T-cell (primary cell): ENCODE data around the gene SPRTN. TPM values are rescaled to one million over a fixed set of nuclear protein-coding genes. Genes with fewer than 3 reads are reported as not detected.

Experiments
- ATAC-seq, 4 experiments: fragments of 200-7000 bp in 3 of 4; fragments of 150-1000 bp in 1 of 4; cut with Tn5 transposase; replicated peaks in 1 of 4; 1 replicate in 3 of 4; 2 replicates in 1 of 4; pipeline ENCODE4 v1.10.0; 2021; ENCODE audit warnings: moderate library complexity in 3 of 4, mild to moderate bottlenecking in 2 of 4, moderate number of reproducible peaks in 1 of 4
- CTCF ChIA-PET, 2 donors: fragments of 300-600 bp; sonication (Branson Sonifier 250); formaldehyde crosslinking; loops; one replicate each; lab custom pipeline; 2022; ENCODE audit warnings: antibody characterized with exemption in 2 of 2; lab: Charles Lee
- POLR2A ChIA-PET, 2 donors: fragments of 300-600 bp; sonication (Branson Sonifier 250); formaldehyde crosslinking; loops; one replicate each; lab custom pipeline; 2022; ENCODE audit warnings: antibody characterized with exemption in 2 of 2; lab: Charles Lee
- DNase-seq, 35 experiments: peaks; one replicate each; pipeline versions ENCODE4 v3.0.0 to v3.0.0-alpha.2; 2013 to 2023
- H3K27ac ChIP-seq: one replicate; pipeline ENCODE4 v1.5.1; 2013; ENCODE audit warnings: low read length
- H3K27me3 ChIP-seq, 2 experiments: replicated peaks in 1 of 2; 1 replicate in 1 of 2; 2 replicates in 1 of 2; pipeline versions ENCODE4 v1.6.1 to v1.7.0; 2013; ENCODE audit warnings: low read length in 1 of 2, mixed read lengths in 1 of 2; ENCODE audit not compliant: control insufficient read depth in 2 of 2, insufficient read depth in 2 of 2; ENCODE audit errors: extremely low read depth in 1 of 2
- H3K36me3 ChIP-seq, 2 donors: 1 replicate in 1 of 2; 2 replicates in 1 of 2; pipeline versions ENCODE4 v1.6.1 to v1.7.0; 2013; ENCODE audit warnings: low read length in 1 of 2; ENCODE audit not compliant: control insufficient read depth in 2 of 2, insufficient read depth in 1 of 2; ENCODE audit errors: extremely low read depth in 1 of 2
- H3K4me1 ChIP-seq, 2 experiments: 1 replicate in 1 of 2; 2 replicates in 1 of 2; pipeline versions ENCODE4 v1.6.1 to v1.7.0; 2013; ENCODE audit warnings: low read length in 2 of 2, mixed read lengths in 1 of 2; ENCODE audit not compliant: insufficient read depth in 2 of 2, control insufficient read depth in 1 of 2; ENCODE audit errors: extremely low read depth in 1 of 2
- H3K4me3 ChIP-seq, 2 donors: 1 replicate in 1 of 2; 2 replicates in 1 of 2; pipeline versions ENCODE4 v1.5.1 to v1.7.0; 2013; ENCODE audit warnings: mild to moderate bottlenecking in 2 of 2, low read length in 1 of 2, moderate library complexity in 1 of 2; ENCODE audit not compliant: control insufficient read depth in 1 of 2; ENCODE audit errors: extremely low read depth in 1 of 2
- H3K9me3 ChIP-seq: 2 replicates; pipeline ENCODE4 v1.7.0; 2013
- H3K27ac Mint-ChIP-seq, 2 donors: one replicate each; pipeline ENCODE4 v1.8.0; 2020 to 2021; ENCODE audit warnings: mild to moderate bottlenecking in 2 of 2, mixed read lengths in 2 of 2
- H3K27me3 Mint-ChIP-seq, 2 donors: one replicate each; pipeline ENCODE4 v1.8.0; 2021 to 2022; ENCODE audit warnings: mixed read lengths in 2 of 2
- H3K36me3 Mint-ChIP-seq: one replicate; pipeline ENCODE4 v1.8.0; 2021; ENCODE audit warnings: mixed read lengths
- H3K4me1 Mint-ChIP-seq, 3 donors: one replicate each; pipeline ENCODE4 v1.8.0; 2020 to 2022; ENCODE audit warnings: mixed read lengths in 3 of 3, mild to moderate bottlenecking in 1 of 3
- H3K4me3 Mint-ChIP-seq, 3 donors: one replicate each; pipeline ENCODE4 v1.8.0; 2020 to 2022; ENCODE audit warnings: mild to moderate bottlenecking in 3 of 3, mixed read lengths in 3 of 3, moderate library complexity in 3 of 3
- H3K9me3 Mint-ChIP-seq, 3 donors: one replicate each; pipeline ENCODE4 v1.8.0; 2020 to 2022; ENCODE audit warnings: mixed read lengths in 3 of 3
- WGBS: methylation state at CpG from one replicate; pipeline ENCODE4 v1.1.5; 2013; ENCODE audit warnings: missing lambda C conversion rate; ENCODE audit not compliant: insufficient coverage; 5-methylcytosine and 5-hydroxymethylcytosine counted together
- total RNA-seq, 35 experiments: library from RNA in 6 of 35; stranded (reverse) in 6 of 35; fragments of 120-200 nt in 1 of 35; gene quantifications; one replicate each; pipeline versions ENCODE4 v1.2.1 to v1.2.4 and lab custom pipeline; 2013 to 2026

SPRTN gene
- total RNA-seq, 5 donors from 2014 or later (not counting 1 experiment from before 2014, with no cell fraction given): 12.6 to 28.9 (median 18.2) TPM

DNA sequence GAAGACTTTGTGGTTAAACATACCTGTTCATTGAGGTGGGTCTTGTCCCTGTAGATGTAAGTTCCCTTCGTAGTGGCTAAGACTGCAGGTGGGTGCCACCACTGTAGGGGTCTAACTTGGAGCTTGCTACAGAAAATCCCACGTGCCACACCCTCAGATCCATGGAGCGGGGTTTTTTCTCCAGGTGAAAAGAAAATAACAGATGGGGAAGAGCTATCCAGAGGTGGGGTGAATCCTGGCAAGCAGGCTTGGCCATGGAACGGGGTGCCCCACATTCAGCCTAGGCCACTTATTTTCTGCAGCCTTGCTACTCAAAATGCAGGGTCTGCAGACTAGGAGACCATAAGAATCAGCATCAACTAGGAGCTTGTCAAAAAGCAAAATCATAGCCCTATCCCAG is 24.4 kb upstream of the SPRTN start:
- no peaks in the 10 kb centered on the region for H3K9me3 Mint-ChIP-seq
- no peak overlapping the region for H3K27ac ChIP-seq
- H3K36me3 Mint-ChIP-seq: no peaks in the 10 kb centered on the region
- H3K4me1 ChIP-seq: no peaks in the 10 kb centered on the region
- no peak overlapping the region for H3K4me3 ChIP-seq
- ATAC-seq (no peak), DNase-seq (no peak)
- peaks cover 0 to 3% (median 0%) of the 10 kb centered on the region in 3 donors for H3K4me1 Mint-ChIP-seq
- CTCF ChIA-PET: no interaction called here
- no peak overlapping the region for H3K4me3 Mint-ChIP-seq
- no peaks in the 10 kb centered on the region for H3K27me3 ChIP-seq
- no peak overlapping the region for H3K27ac Mint-ChIP-seq
- POLR2A ChIA-PET: no interaction called here
- H3K9me3 ChIP-seq: no peaks in the 10 kb centered on the region
- H3K36me3 ChIP-seq: no peaks in the 10 kb centered on the region
- WGBS: 76% methylated on average over 2 of the region's 4 CpGs
- peaks cover 0 to 2% of the 10 kb centered on the region in 2 donors for H3K27me3 Mint-ChIP-seq

DNA sequence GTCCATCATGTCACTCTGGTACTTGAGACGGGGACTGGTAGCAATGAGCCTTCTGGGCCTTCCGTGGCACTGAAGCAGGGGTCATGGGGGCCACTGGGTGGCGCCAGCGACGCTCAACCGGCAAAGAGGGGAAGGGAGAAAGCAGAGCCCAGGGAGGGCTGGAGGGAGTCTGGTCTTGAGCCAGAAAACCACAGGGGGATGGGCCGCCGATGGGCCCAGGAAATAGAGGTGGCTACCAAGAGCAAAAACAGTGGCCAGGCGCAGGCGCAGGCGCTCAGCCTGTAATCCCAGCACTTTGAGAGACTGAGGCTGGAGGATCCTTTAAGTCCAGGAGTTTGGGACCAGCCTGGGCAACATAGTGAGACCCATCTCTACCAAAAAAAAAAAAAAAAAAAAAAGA is 22.2 kb upstream of the SPRTN start:
- no peaks in the 10 kb centered on the region for H3K36me3 ChIP-seq
- WGBS: 28% methylated on average over 6 of the region's 11 CpGs
- CTCF ChIA-PET: interaction anchor here (0.6 to 1.0 kb wide), 5 partner anchors 20 to 275 kb away, joined by 3 to 4 read pairs (median 4); no protein-coding TSS in a partner anchor

DNA sequence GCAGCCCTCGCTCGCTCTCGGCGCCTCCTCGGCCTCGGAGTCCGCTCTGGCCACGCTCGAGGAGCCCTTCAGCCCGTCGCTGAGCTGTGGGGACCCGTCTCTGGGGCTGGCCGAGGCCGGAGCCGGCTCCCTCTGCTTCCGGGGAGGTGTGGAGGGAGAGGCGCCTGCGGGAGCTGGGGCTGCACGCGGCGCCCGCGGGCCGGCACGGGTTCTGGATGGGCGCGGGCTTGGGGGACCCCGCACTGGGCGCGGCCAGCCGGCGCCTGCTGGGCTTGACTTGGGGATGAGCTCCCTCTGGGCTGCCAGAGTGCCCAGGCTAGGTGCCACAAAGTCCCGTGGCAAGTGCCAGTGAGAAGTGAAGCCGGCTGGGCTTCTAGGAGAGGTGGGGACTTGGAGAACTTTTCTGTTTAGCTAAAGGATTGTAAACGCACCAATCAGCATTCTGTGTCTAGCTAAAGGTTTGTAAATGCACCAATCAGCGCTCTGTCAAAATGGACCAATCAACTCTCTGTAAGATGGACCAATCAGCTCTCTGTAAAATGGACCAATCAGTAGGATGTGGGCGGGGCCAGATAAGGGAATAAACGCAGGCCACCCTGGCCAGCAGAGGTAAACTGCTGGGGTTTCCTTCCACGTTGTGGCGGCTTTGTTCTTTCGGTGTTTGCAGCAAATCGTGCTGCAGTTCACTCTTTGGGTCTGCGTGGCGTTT is 20.6 kb upstream of the SPRTN start:
- POLR2A ChIA-PET: no interaction called here

More for the DNA sequence above, 22.2 kb upstream of the SPRTN start:
- H3K4me3 ChIP-seq: no peak overlapping the region
- H3K27ac Mint-ChIP-seq: no peak overlapping the region
- no peaks in the 10 kb centered on the region for H3K27me3 ChIP-seq
- POLR2A ChIA-PET: no interaction called here
- peaks cover 0 to 3% (median 0%) of the 10 kb centered on the region in 3 donors for H3K4me1 Mint-ChIP-seq
- ATAC-seq (peak; percentile 52 to 72 (median 68)), DNase-seq (peak in 23 of 35 experiments; percentile 9 to 60 (median 23))
- no peak overlapping the region for H3K4me3 Mint-ChIP-seq
- H3K27ac ChIP-seq: no peak overlapping the region
- no peaks in the 10 kb centered on the region for H3K4me1 ChIP-seq
- H3K9me3 ChIP-seq: no peaks in the 10 kb centered on the region
- no peaks in the 10 kb centered on the region for H3K9me3 Mint-ChIP-seq
- no peaks in the 10 kb centered on the region for H3K36me3 Mint-ChIP-seq
- peaks cover 0 to 2% of the 10 kb centered on the region in 2 donors for H3K27me3 Mint-ChIP-seq

DNA sequence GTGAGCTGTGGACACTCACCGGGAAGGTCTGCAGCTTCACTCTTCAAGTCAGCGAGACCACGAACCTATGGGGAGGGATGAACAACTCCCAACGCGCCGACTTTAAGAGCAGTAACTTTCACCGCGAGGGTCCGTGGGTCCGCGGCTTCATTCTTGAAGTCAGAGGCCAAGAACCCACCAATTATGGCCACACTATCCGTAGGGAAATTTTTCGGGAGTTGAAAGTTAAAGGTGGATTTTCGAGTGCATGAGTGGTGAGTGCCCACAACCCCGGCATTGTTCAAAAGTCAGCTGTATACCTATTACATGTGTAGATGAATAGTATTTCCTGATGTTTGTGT is 20.1 kb upstream of the SPRTN start:
- no peak overlapping the region for H3K27ac Mint-ChIP-seq
- ATAC-seq: no peak
- Histone ChIP-seq H3K4me1 (no peaks in the 10 kb centered on the region), H3K4me3 (no peak overlapping the region), H3K36me3 (no peaks in the 10 kb centered on the region), H3K27me3 (no peaks in the 10 kb centered on the region), H3K9me3 (no peaks in the 10 kb centered on the region), H3K27ac (no peak overlapping the region)
- POLR2A ChIA-PET: no interaction called here
- H3K4me3 Mint-ChIP-seq: no peak overlapping the region
- H3K9me3 Mint-ChIP-seq: no peaks in the 10 kb centered on the region
- CTCF ChIA-PET: interaction anchor here in 1 of 2 donors (0.6 kb wide), 1 partner anchor 195 kb away, joined by 3 read pairs; no protein-coding TSS in a partner anchor
- peaks cover 0 to 2% of the 10 kb centered on the region in 2 donors for H3K27me3 Mint-ChIP-seq
- WGBS: 95% methylated on average over 7 of the region's 15 CpGs
- H3K4me1 Mint-ChIP-seq: peaks cover 0 to 3% (median 0%) of the 10 kb centered on the region in 3 donors
- H3K36me3 Mint-ChIP-seq: no peaks in the 10 kb centered on the region
- no peak for DNase-seq

More for the DNA sequence above, 20.6 kb upstream of the SPRTN start:
- Mint-ChIP-seq H3K4me3 (no peak overlapping the region), H3K4me1 (peaks cover 0 to 3% (median 0%) of the 10 kb centered on the region in 3 donors), H3K27me3 (peaks cover 0 to 2% of the 10 kb centered on the region in 2 donors), H3K9me3 (no peaks in the 10 kb centered on the region), H3K36me3 (no peaks in the 10 kb centered on the region), H3K27ac (no peak overlapping the region)
- Histone ChIP-seq H3K36me3 (no peaks in the 10 kb centered on the region), H3K4me1 (no peaks in the 10 kb centered on the region), H3K27me3 (no peaks in the 10 kb centered on the region), H3K4me3 (no peak overlapping the region), H3K27ac (no peak overlapping the region), H3K9me3 (no peaks in the 10 kb centered on the region)
- DNase-seq: no peak
- 91% methylated on average over 44 of the region's 44 CpGs for WGBS
- CTCF ChIA-PET: interaction anchor here in 1 of 2 donors (0.6 kb wide), 1 partner anchor 195 kb away, joined by 3 read pairs; no protein-coding TSS in a partner anchor
- ATAC-seq: no peak

DNA sequence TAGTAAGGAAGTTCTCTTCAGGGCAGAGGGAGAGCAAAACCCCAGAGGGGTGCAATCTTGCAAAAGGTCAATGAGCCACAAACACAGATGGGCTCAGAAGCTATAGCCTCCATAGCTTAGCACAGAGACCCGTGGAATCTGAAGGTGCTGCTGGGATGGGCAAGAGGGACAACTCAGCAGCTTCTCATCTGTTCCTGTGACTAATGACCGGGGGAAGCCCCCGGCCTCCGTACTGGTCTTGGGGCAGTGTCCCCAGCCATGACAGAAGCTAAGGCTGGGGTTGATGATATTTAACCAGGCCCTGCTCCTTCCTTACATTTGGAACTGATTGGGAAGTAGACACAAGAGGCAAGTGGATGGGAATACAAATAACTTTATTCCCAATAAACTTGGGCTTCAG is 19.5 kb upstream of the SPRTN start:
- WGBS: 100% methylated on average over 1 of the region's 4 CpGs
- DNase-seq (no peak), ATAC-seq (no peak)
- Histone ChIP-seq H3K4me1 (no peaks in the 10 kb centered on the region), H3K4me3 (no peak overlapping the region), H3K36me3 (no peaks in the 10 kb centered on the region), H3K27me3 (no peaks in the 10 kb centered on the region), H3K9me3 (no peaks in the 10 kb centered on the region), H3K27ac (no peak overlapping the region)
- Mint-ChIP-seq H3K4me1 (peaks cover 0 to 3% (median 0%) of the 10 kb centered on the region in 3 donors), H3K27ac (no peak overlapping the region), H3K9me3 (no peaks in the 10 kb centered on the region), H3K4me3 (no peak overlapping the region), H3K27me3 (peaks cover 0 to 2% of the 10 kb centered on the region in 2 donors), H3K36me3 (no peaks in the 10 kb centered on the region)
- CTCF ChIA-PET: no interaction called here
- POLR2A ChIA-PET: no interaction called here

DNA sequence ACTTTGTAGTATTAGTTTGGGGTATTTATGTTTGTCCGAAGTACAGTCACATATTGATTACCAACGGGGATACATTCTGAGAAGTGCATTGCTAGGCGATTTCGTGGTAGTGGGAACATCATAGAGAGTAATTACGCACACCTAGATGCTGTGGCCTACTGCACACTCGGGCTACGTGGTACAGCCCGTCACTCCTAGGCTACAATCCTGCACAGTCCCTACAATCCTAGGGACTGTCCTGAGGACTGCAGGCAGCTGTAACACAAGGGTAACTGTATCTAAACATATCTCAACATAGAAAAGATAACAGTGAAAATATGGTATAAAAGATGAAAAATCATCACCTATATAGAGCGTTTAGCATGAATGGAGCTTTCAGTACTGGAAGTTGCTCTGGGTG is 19.0 kb upstream of the SPRTN start:
- Histone ChIP-seq H3K4me1 (no peaks in the 10 kb centered on the region), H3K9me3 (no peaks in the 10 kb centered on the region), H3K4me3 (no peak overlapping the region), H3K27ac (no peak overlapping the region), H3K27me3 (no peaks in the 10 kb centered on the region), H3K36me3 (no peaks in the 10 kb centered on the region)
- DNase-seq: no peak
- CTCF ChIA-PET: no interaction called here
- no peak overlapping the region for H3K4me3 Mint-ChIP-seq
- H3K9me3 Mint-ChIP-seq: no peaks in the 10 kb centered on the region
- peaks cover 0 to 3% (median 0%) of the 10 kb centered on the region in 3 donors for H3K4me1 Mint-ChIP-seq
- H3K36me3 Mint-ChIP-seq: no peaks in the 10 kb centered on the region
- POLR2A ChIA-PET: no interaction called here
- 82% methylated on average over 4 of the region's 9 CpGs for WGBS
- no peak overlapping the region for H3K27ac Mint-ChIP-seq
- ATAC-seq: no peak
- peaks cover 0 to 2% of the 10 kb centered on the region in 2 donors for H3K27me3 Mint-ChIP-seq
